HEK293T (cell line): ENCODE results near the gene UGT1A10.

Source experiments
- BHLHE40 ChIP-seq: fragments of 450-650 bp; IDR thresholded peaks from 2 replicates; pipeline ENCODE4 v1.6.1; 2016; ENCODE audit warnings: mild to moderate bottlenecking, moderate library complexity, borderline replicate concordance
- ELF4 ChIP-seq: fragments of 450-650 bp; IDR thresholded peaks from 2 replicates; pipeline ENCODE4 v1.6.1; 2017; ENCODE audit warnings: antibody characterized with exemption
- FOXM1 ChIP-seq: fragments of 450-650 bp; IDR thresholded peaks from 2 replicates; pipeline ENCODE4 v1.6.1; 2017; ENCODE audit warnings: mild to moderate bottlenecking, borderline replicate concordance
- HDGF ChIP-seq: fragments of 450-650 bp; IDR thresholded peaks from 2 replicates; pipeline ENCODE4 v1.6.1; 2017; ENCODE audit warnings: antibody characterized with exemption, borderline replicate concordance
- LEF1 ChIP-seq: fragments of 450-650 bp; IDR thresholded peaks from 2 replicates; pipeline ENCODE4 v1.6.1; 2017; ENCODE audit warnings: mild to moderate bottlenecking, borderline replicate concordance
- SP1 ChIP-seq: fragments of 450-650 bp; IDR thresholded peaks from 2 replicates; pipeline ENCODE4 v1.6.1; 2017
- ZNF384 ChIP-seq: fragments of 450-650 bp; IDR thresholded peaks from 2 replicates; pipeline ENCODE4 v1.6.1; 2016

DNA sequence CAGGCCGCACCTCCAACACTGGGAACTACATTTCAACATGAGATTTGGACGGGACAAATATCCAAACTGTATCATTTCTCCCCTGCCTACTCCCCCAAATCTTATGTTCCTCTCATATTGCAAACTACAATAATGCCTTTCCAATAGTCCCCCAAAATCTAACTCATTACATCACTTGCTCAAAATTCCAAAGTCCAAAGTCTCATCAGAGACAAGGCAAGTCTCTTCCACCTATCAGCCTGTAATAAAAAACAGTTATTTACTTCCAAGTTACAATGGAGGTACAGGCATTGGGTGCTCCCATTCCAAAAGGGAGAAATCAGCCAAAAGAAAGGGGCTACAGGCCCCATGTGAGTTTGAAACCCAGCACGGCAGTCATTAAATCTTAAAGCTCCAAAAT is 31.4 kb upstream of the UGT1A10 start:
- TF ChIP-seq ELF4 (no peak), FOXM1 (no peak), LEF1 (no peak), BHLHE40 (no peak), HDGF (no peak), SP1 (no peak), ZNF384 (no peak)
